ENCODE results near the gene C1orf232. TPM values are rescaled to one million over a fixed set of nuclear protein-coding genes. Genes with fewer than 3 reads are reported as not detected.

Gene C1orf232
- total and polyA plus RNA-seq, 9 of the 15 experiments (the other 6 are each of a cell fraction or from before 2014, with no cell fraction given), result not detected

GRCh38 chr1:26145041-26145959, 23.5 kb downstream of the C1orf232 start (continued):
- TF ChIP-seq REST (IDR thresholded peaks at IDR 0.05; ENCODE audit: borderline replicate concordance), result peak; percentile 97
- TF ChIP-seq REST (CRISPR knock-in tag; IDR thresholded peaks at IDR 0.05; ENCODE audit: low read depth), result no peak
- TF ChIP-seq, protein P1, sequence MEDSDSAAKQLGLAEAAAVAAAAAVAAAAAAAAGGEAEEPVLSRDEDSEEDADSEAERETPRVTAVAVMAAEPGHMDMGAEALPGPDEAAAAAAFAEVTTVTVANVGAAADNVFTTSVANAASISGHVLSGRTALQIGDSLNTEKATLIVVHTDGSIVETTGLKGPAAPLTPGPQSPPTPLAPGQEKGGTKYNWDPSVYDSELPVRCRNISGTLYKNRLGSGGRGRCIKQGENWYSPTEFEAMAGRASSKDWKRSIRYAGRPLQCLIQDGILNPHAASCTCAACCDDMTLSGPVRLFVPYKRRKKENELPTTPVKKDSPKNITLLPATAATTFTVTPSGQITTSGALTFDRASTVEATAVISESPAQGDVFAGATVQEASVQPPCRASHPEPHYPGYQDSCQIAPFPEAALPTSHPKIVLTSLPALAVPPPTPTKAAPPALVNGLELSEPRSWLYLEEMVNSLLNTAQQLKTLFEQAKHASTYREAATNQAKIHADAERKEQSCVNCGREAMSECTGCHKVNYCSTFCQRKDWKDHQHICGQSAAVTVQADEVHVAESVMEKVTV (CRISPR knock-in tag; IDR thresholded peaks at IDR 0.05), result peak; percentile 96
- TF ChIP-seq MTA3 (IDR thresholded peaks at IDR 0.05; ENCODE audit: borderline replicate concordance), result peak; percentile 67; the same call in 1 of the 2 replicates
- 0 out of 2 replicates have a peak, but pooled peaks have one; percentile 74 for TF ChIP-seq NR1H2 (CRISPR knock-in tag; IDR thresholded peaks at IDR 0.05)
- TF ChIP-seq ARID3A (IDR thresholded peaks at IDR 0.05; ENCODE audit: borderline replicate concordance, low read depth, low read length), result no peak
- TF ChIP-seq MXI1 (IDR thresholded peaks at IDR 0.05; ENCODE audit: low read depth, low read length), result no peak
- TF ChIP-seq TCF3 (CRISPR knock-in tag; IDR thresholded peaks at IDR 0.05), result peak; percentile 46; the same call in 1 of the 2 replicates
- TF ChIP-seq SMC3 (conservative IDR thresholded peaks at IDR 0.05; ENCODE audit: insufficient read depth, low read depth, low read length), result peak; percentile 97
- TF ChIP-seq ZNF561 (CRISPR knock-in tag; conservative IDR thresholded peaks at IDR 0.05), result no peak
- TF ChIP-seq EZH2 (IDR thresholded peaks at IDR 0.05; ENCODE audit: borderline replicate concordance, low read depth, low read length), result no peak
- TF ChIP-seq ELF1 (tag; IDR thresholded peaks at IDR 0.05), result peak; percentile 32; the same call in 1 of the 2 replicates
- TF ChIP-seq CREB5 (CRISPR knock-in tag; IDR thresholded peaks at IDR 0.05), result no peak
